Loucy (cell line): ENCODE measurements around the gene TXN2.

Experiments
- EZH2phosphoT487 ChIP-seq: fragments of 200-600 bp; IDR thresholded peaks from 2 replicates; pipeline ENCODE4 v1.6.1; 2018; ENCODE audit warnings: antibody characterized with exemption, mild to moderate bottlenecking, moderate library complexity, borderline replicate concordance
- TF ChIP-seq, protein P1 (sequence below): fragments of 200-600 bp; sonication (generic); conservative IDR thresholded peaks from 2 replicates; pipeline ENCODE4 v1.5.1; 2014; ENCODE audit warnings: mild to moderate bottlenecking, antibody characterized with exemption, low read length

DNA sequence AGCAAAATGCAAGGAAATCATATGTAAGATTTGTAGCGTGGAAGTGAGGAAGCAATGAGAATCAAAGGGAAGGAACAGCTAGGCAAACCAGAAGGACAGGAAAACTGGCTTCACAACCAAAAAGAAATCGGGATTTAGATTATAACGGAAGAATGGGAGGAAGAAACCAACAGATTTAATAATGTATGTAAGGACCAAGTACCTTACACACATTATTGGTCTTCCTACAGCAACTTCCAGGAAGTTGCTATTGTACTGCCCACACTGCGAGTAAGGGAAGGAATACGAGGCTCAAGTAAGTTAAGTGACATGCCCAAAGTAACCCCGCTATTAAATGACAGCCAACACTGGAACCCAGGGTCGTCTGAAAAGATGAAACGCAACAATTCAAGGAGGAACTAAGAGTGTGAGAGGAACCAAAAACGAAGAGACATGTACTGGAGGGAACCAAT, 473 bp downstream of the TXN2 start:
- TF ChIP-seq, protein P1, sequence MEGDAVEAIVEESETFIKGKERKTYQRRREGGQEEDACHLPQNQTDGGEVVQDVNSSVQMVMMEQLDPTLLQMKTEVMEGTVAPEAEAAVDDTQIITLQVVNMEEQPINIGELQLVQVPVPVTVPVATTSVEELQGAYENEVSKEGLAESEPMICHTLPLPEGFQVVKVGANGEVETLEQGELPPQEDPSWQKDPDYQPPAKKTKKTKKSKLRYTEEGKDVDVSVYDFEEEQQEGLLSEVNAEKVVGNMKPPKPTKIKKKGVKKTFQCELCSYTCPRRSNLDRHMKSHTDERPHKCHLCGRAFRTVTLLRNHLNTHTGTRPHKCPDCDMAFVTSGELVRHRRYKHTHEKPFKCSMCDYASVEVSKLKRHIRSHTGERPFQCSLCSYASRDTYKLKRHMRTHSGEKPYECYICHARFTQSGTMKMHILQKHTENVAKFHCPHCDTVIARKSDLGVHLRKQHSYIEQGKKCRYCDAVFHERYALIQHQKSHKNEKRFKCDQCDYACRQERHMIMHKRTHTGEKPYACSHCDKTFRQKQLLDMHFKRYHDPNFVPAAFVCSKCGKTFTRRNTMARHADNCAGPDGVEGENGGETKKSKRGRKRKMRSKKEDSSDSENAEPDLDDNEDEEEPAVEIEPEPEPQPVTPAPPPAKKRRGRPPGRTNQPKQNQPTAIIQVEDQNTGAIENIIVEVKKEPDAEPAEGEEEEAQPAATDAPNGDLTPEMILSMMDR, result no peak
- TF ChIP-seq EZH2phosphoT487, result no peak
